Ureter (tissue), 1 donor: Measurements from ENCODE around the gene CNIH2. TPM values are rescaled to one million over a fixed set of nuclear protein-coding genes. Genes with fewer than 3 reads are reported as not detected.
"Not testable (repeated sequence)": the region's sequence is repeated elsewhere in the genome, so short reads cannot be mapped to it uniquely, and the experiment has no call there.

ENCODE experiments used
- DNase-seq: peaks from one replicate; pipeline ENCODE4 v3.0.0-alpha.2; 2020; ENCODE audit warnings: low spot score
- total RNA-seq: library from RNA; stranded (reverse); gene quantifications from one replicate; pipeline ENCODE4 v1.2.4, GENCODE V29; 2023
- donor health status: DM: yes; HTN: yes; CAD: no.

The CNIH2 gene
- total RNA-seq, 1 donor from 2014 or later = 2.2 TPM

DNA sequence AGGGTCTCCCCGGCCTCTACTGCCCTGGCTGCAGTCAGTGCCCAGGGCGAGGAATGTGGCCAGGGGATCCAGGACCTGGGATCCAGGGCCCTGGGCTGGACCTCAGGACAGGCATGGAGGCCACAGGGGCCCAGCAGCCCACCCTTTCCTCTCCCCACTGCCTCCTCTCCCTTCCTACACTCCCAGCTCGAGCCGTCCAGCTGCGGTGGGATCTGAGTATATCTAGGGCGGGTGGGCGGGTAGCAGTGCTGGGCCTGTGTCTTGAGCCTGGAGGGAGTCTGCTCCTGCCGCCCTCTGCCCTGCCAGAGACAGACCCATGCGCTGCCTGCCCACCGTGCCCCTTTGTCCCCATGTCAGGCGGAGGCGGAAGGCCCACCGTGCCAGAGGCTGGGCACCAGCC, 1.4 kb upstream of the CNIH2 start:
- DNase-seq = not testable (repeated sequence)

- DNase-seq = not testable (repeated sequence)
Measured at GRCh38 chr11:66277064-66277463, 911 bp upstream of the CNIH2 start.

- no peak for DNase-seq
Measured at GRCh38 chr11:66278363-66279091, 552 bp downstream of the CNIH2 start.

DNA sequence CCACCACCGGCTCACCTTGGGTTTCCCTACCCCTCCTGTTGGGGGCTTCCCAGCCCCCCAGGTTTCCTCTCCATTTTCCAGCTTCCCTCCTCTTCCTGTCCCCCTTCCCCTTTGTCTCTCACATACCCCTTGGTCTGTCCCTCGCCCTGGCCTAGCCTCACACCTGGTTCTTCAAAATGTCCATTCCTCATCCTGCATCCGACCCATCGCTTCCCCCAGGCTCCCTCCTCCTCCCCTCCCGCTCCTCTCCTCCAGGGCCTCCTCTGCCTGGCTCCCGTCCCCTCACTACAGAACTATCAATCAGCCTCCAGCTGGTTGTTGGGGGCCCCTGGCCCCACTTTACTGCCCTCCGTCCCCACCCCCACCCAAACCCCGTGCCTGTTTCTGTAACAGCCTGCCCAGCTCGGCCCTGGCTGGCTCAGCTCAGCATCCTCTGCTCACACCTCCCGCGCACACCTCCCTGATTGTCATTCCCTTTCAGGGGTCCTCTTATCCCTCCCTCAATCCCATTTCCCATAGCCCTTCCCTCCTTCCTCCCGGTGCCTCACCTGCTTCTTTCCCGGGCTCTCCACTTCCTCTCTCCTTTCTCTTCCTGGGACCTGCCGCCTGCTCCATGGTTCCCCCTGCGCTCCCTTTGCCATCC, 1.2 kb downstream of the CNIH2 start:
- DNase-seq = no peak

DNA sequence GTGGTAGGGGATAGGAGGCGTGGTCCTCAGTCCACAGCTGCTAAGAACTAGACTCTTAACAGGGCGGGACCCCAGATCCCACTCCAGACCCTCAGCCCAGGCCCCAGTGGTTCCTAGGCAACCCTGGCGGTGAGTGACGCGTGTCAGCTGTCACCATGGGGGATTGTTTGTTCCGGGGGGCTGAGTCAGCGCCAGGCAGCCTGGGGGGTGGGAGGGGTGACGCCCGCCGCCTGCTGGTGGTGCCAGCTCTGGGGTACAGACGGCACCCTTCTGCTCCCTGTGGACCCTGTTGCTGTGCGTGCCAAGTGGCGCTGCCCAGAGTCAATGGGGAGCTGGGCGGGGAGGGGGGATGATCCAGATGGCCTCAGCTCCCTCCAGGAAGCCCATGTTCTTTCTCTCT, 2.5 kb downstream of the CNIH2 start:
- no peak for DNase-seq

DNA sequence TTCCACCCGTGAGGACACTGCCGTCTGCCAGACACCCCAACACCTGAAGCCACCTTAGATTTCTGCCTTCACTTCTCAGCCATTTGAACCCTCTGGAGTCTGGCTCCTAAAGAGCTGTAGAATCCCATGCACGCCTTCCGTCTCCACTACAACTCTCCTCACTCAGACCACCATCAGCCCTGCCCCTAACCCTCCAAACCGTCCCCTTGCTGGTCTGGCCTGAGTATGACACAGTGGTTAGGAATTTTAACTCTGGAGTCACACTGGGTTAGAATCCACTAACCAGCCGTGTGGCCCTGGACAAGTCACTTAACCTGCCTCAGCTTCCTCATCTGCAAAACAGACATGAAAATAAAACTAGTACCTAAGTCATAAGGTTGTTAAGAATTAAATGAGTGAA, 3.0 kb downstream of the CNIH2 start:
- no peak for DNase-seq

GRCh38 chr11:66281776-66282467, 3.9 kb downstream of the CNIH2 start:
- DNase-seq = no peak

GRCh38 chr11:66282468-66283455, 4.8 kb downstream of the CNIH2 start:
- peak; percentile 97 for DNase-seq

DNA sequence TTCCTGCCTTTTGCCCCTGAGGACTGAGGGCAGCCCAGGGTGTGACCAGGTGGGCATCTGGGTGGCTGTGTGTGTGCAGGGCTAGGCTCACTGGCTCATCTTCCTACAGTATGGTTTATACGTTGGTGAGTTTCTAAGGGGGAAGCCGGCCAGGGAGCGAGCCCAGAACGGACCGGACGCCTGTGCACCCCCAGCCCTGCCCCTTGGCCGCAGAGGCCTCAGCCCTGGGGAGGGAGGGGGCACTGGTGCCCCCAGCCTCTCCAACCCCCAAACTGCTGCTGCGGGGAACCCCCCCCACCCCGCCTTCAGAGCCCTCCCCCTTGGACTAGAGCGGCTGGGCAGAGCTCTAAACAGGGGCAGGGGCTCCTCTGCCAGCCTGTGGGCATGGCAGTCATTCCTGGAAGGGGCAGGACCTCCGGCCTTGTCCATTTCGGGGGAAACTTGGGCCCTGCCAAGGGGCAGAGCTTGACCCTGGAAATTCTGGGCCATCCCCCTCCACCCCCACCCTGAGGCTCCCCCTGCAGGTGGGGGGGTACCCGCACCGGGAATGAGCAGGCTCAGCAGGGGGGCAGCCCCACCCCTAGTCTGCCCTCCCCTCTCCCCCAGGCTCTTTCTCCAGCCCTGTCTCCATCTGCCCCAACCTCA, 5.6 kb downstream of the CNIH2 start:
- DNase-seq = no peak

DNA sequence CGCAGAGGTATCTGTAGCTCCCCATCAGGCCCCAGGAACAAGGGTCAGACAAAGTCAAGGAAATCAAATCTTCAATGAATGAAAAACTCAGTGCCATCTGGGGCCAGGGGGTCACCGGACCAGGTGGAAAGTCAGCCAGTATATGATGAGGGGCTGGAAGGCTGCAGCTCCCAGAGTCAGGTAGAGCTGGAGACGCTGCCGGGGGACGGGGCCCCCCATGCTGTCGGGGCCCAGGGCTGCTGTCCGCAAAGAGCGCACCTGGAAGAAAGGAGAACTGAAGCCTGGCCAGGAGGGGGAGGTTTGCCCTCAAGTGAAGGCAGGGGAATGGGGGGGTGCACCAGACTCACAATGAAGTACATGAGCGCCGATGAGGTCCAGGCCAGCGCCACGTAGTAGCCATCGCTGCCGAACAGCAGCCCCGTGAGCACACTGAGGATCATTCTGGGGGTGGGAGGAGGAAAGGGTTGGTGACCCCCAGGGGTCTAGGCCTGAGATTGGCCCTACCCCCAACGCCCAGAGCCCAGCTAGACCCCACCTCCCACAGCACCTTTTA, 6.6 kb downstream of the CNIH2 start:
- DNase-seq = no peak

DNA sequence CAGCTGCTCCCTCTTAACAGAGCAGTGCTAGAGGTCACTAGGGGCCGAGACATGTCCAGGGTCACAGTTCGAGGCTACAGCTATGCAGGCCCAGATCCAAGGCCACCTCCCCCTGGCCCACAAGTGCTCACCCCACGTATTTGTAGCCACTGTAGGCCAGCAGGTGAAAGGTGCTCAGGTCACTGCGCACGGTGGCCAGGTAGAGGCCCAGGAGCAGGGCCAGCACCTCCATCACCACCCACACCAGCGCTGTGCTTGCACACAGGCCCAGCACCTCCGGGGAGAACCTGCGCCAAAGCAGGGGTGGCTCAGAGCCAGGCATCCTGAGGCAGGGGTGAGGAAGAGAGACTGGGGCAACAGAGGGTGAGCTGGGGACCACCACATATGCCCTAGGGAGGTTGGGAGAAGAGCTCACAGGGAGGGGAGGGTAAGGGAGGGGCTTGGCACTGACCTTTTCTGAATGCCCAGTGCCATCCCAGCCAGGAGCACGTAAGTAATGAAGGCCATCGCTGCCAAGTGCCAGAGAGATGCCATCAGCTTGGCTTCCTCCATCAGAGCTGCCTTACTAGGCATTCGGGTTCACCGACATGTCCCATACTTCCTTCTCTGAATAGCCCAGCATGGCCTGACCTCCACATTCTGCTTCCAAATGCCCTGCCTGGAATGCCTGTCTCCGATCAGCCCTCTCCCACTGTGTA, 7.4 kb downstream of the CNIH2 start:
- no peak for DNase-seq

- no peak for DNase-seq
Measured at GRCh38 chr11:66286699-66287098, 8.7 kb downstream of the CNIH2 start.

- DNase-seq = no peak
Measured at GRCh38 chr11:66287211-66287888, 9.4 kb downstream of the CNIH2 start.

DNA sequence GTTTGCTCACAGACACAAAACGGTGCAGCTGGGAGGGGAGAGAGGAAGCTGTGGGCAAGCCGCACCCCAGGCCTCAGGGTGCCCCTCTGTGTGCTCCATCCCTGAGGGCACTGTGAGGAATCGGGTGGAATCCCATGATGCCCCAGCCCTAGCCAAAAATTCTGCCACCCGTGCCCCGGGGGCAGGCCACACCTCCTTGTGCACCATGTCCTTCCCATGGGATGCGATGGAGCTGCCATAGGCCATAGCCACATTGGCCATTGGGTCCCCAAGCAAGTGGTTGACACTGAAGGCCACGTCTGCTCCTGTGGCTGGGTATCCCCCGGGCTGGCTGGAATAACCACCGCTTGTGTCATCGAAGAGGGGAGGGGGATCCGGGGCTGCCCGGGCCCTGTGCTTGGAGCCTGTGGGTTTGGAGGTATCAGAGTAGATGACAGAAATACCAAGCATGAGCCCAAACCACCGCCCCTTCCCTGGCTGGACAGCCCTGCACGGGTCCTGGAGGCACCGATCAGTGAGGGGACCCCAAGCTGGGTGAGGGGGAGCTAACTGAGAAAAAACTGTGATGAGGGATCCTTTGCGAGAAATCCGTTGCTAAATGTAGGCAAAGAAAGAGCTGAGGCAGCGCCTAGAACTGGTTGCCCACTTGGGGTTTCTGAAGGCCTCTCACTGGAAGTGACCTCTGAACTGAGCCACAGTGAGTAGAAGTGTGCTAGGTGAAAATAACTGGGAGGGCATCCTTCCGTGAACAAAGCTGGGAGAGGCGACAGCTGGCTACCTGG, 10.1 kb downstream of the CNIH2 start:
- no peak for DNase-seq

DNA sequence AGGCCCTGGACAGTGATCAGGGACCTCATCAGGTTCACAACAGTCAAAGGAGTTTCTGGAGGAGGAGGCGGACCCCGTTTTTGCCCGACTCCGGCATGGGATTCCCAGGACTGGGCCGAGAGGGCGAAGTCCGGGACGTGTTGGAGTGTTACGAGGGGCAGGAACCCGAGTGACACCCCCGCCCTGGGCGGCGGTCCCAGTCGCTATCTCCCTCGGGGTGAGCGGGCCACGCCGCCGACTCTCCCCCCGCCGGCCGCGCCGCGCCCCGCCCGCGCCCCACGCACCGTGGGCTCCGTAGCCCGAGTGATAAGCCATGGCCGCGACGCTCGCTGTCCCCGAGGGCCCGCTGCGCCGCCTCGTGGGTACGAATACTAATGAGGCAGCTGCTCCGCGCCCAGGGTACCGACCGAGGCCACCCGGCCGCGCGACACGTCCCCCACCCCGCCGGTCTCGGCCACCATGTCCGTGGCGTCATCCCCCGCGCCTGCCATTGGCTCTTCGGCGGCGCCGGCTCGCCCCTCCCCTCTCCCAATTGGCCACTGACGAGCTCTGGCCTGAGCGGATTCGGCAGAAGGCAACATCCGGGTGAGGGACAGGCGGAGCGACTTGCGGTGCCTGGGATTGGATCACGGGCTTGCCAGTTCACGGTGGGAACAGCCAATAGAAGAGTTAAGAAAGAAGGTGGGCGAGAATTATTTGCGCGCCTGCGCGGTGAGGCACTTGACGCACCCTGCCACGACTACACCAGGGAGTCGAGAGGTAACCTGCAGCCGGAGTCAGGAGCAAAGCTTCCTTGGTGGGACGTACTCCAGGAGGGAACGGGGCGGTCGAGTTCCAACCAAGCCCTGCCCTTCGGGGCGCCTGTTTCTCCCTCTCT, 10.9 kb downstream of the CNIH2 start, which contains the start of gene YIF1A:
YIF1A (minus strand) TSS at position 473 of the 877 bp plus-strand sequence; CDS start at position 315, 158 bp downstream.
- DNase-seq = peak; percentile 99

DNA sequence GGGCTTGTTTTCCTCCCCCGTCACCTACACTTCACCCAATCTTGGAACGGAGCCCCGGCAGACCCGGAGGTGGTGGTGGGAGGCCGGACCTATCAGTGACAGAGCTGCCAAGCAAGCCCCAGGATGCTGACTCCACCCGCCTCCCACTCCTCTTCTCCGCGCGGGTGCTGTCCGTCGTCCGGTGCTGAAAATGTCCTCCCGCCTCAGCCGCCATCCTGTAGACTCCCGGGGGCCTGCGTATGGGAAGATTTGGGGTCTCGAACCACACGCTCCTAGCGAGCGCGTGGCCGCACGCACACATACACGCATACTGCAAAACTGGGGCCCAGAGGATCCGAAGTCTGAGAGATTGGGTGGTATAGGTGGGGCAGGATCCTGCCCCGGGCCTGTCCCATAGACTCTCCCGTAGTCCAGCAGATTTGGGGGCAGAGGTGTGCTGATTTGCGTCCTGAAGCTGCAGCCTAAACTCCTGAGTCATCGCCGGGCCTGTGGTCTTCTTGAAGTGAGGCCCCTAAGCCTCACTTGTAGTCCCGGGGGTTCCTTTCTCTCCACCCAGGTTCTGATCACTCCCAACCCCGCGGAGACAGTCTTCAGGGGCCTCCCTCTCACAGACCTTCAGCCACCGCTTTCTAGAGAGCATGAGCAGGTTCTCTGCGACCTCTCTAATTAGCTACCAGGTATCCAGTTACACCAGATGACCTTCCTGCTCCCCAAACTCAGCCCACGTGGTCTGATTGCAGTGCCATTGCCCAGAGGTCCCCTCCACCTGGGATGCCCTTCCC, 11.8 kb downstream of the CNIH2 start:
- DNase-seq = no peak

- DNase-seq = no peak
Measured at GRCh38 chr11:66290330-66290621, 12.3 kb downstream of the CNIH2 start.
